ENCODE measurements around the gene CST4. TPM values are rescaled to one million over a fixed set of nuclear protein-coding genes. Genes with fewer than 3 reads are reported as not detected.

Gene CST4
- total RNA-seq, 1 experiment from 2014 or later, result not detected

DNA sequence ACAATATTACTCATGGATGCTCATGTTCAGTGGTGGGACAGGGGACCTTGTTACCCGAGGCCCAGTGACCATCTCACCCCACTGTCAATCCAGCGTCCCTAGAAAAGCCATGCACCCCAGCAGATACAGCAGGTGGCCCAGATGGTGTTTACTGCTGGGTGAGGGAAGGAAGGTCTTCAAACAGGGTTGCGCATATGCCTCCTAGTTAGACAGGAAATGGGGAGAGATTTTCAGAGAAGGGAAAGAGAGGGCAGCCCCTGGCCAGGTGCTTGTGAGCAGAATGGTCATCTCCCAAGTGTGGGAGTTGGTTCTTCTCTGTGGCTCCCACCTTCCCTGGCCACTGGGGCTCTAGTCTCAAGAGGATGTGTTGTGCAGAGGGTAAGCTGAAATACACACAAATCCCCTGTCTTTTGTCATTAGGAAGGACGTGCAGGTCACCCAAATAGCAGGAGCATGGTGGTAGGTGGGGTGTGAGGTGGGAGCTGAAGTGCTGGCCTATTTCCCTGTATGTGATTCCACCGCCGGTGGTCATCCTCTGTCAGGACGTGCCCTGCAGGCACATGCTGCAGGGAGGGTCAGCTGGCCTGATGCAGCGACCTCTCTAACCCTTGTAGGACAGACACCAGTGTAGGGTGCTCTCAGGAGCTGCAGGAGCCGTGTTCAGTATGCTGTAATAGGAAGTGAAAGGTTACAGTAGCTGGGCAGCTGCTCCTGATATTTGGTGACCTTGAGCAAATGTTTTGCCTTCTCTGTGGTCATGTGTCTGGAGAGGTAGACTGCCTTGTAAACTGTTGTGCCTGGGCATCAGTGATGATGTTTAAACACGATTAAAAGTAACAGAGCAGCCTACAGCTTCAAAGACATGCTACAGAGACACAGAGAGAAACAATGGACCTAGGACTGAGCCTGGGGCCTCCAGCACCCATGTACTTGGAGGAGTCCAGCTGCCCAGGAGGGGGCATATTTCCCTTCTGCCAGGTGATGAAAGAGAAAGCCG lies 47.9 kb downstream of the CST4 start:
- no peak for DNase-seq
- Histone ChIP-seq H3K27ac (ENCODE audit: low read length) (no peak overlapping the region), H3K27me3 (ENCODE audit: low read length) (no peaks in the 10 kb centered on the region), H3K9ac (ENCODE audit: low read length) (no peak overlapping the region), H3K36me3 (ENCODE audit: insufficient read depth, low read length) (no peaks in the 10 kb centered on the region), H3K79me2 (ENCODE audit: low read length) (no peaks in the 10 kb centered on the region), H3K4me2 (ENCODE audit: low read depth, low read length, poor library complexity, severe bottlenecking) (no peak overlapping the region), H3K4me1 (ENCODE audit: low read length) (no peaks in the 10 kb centered on the region), H3K9me2 (replicated peaks; ENCODE audit: insufficient read depth, low read length) (no peaks in the 10 kb centered on the region), H3K4me3 (ENCODE audit: low read length) (no peak overlapping the region), H3K9me3 (ENCODE audit: low read length) (no peaks in the 10 kb centered on the region), H2AFZ (ENCODE audit: low read length) (no peak overlapping the region), H4K20me1 (ENCODE audit: insufficient read depth, low read depth, low read length) (no peaks in the 10 kb centered on the region)

DNA sequence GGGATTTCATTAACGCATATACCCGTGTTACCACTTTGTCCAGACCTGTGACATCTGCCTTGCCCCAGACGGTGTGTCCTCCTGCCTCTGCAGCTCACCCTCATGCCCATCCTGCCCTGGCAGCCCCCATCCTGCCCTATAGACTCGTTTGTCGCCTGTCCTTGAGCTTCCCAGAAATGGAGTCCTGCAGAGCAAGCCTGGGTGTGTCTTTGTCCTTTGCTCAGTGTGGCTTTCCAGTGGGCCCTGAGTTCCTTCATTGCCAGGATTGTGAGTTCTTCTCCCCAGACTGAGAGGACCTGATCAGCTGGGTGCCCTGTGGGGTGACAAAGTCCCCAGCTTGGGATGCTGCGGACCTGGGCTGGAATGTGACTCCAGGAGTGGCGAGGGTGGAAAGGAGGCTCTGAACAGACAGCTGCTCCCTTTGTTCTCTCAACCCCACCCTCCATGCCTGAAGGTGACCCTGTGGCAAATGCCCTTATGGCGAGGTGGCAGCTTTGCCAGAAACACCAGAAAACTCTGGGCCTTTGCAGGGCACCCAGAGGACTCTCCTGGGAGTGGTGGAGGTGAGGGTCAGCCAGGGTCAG lies 48.7 kb downstream of the CST4 start:
- H4K20me1 ChIP-seq (ENCODE audit: insufficient read depth, low read depth, low read length), result no peaks in the 10 kb centered on the region
- H3K4me2 ChIP-seq (ENCODE audit: low read depth, low read length, poor library complexity, severe bottlenecking), result no peak overlapping the region
- no peaks in the 10 kb centered on the region for H3K9me3 ChIP-seq (ENCODE audit: low read length)
- H3K9me2 ChIP-seq (replicated peaks; ENCODE audit: insufficient read depth, low read length), result no peaks in the 10 kb centered on the region
- DNase-seq, result no peak
- H3K4me3 ChIP-seq (ENCODE audit: low read length), result no peak overlapping the region
- no peaks in the 10 kb centered on the region for H3K4me1 ChIP-seq (ENCODE audit: low read length)
- H3K79me2 ChIP-seq (ENCODE audit: low read length), result no peaks in the 10 kb centered on the region
- no peak overlapping the region for H3K27ac ChIP-seq (ENCODE audit: low read length)
- H3K36me3 ChIP-seq (ENCODE audit: insufficient read depth, low read length), result no peaks in the 10 kb centered on the region
- H2AFZ ChIP-seq (ENCODE audit: low read length), result no peak overlapping the region
- H3K9ac ChIP-seq (ENCODE audit: low read length), result no peak overlapping the region
- H3K27me3 ChIP-seq (ENCODE audit: low read length), result no peaks in the 10 kb centered on the region

DNA sequence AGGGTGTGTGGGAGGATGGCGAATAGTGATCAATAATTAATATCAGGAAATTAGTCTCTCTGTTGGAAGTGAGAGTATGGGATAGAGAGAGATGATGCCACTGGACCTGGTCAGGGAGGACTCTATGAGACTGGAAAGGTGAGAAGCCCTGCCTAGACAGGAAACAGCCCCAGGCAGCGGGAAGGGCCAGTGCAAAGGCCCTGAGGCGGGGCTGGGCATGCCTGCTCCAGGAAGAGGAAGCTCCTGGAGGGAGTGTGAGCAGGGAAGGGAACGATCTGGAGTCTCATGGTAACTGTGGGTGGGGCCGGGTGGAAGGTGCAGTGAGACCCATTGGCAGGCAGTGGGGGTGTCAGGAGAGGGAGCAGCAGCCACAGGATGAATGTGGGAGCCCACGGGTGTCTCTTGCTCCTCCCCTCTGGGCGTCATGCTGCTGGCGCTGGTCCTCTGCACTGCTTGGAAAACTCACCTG lies 49.3 kb downstream of the CST4 start:
- Histone ChIP-seq H3K9me2 (replicated peaks; ENCODE audit: insufficient read depth, low read length) (no peaks in the 10 kb centered on the region), H2AFZ (ENCODE audit: low read length) (no peak overlapping the region), H3K9me3 (ENCODE audit: low read length) (no peaks in the 10 kb centered on the region), H3K4me1 (ENCODE audit: low read length) (no peaks in the 10 kb centered on the region), H3K27ac (ENCODE audit: low read length) (no peak overlapping the region), H3K9ac (ENCODE audit: low read length) (no peak overlapping the region), H3K4me3 (ENCODE audit: low read length) (no peak overlapping the region), H4K20me1 (ENCODE audit: insufficient read depth, low read depth, low read length) (no peaks in the 10 kb centered on the region), H3K79me2 (ENCODE audit: low read length) (no peaks in the 10 kb centered on the region), H3K4me2 (ENCODE audit: low read depth, low read length, poor library complexity, severe bottlenecking) (no peak overlapping the region), H3K36me3 (ENCODE audit: insufficient read depth, low read length) (no peaks in the 10 kb centered on the region), H3K27me3 (ENCODE audit: low read length) (no peaks in the 10 kb centered on the region)
- DNase-seq, result no peak

DNA sequence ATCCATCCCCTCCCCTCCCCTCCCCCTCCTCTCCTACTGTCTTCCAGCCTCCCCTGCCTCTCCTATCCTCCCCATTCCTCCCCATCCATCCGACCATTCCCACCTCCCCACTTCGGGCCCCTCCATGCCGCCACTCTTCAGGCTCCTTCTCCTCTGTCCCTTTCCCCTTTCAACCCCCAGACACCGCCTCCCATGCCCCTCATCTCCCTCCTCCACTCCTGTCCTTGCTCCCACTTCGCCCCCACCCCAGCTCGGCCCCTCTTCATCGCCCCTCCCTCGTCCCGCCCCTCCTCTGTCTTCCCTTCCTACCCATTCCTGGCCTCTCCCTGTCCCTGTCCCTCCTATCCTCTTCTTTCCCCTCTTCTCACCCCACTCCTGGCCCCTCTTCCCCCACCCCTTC lies 50.5 kb downstream of the CST4 start:
- Histone ChIP-seq H3K4me1 (ENCODE audit: low read length) (no peaks in the 10 kb centered on the region), H3K4me3 (ENCODE audit: low read length) (no peak overlapping the region), H3K9ac (ENCODE audit: low read length) (no peak overlapping the region), H3K79me2 (ENCODE audit: low read length) (no peaks in the 10 kb centered on the region), H3K4me2 (ENCODE audit: low read depth, low read length, poor library complexity, severe bottlenecking) (no peak overlapping the region), H3K9me2 (replicated peaks; ENCODE audit: insufficient read depth, low read length) (no peaks in the 10 kb centered on the region), H3K9me3 (ENCODE audit: low read length) (no peaks in the 10 kb centered on the region), H3K36me3 (ENCODE audit: insufficient read depth, low read length) (no peaks in the 10 kb centered on the region), H3K27ac (ENCODE audit: low read length) (no peak overlapping the region), H2AFZ (ENCODE audit: low read length) (no peak overlapping the region), H3K27me3 (ENCODE audit: low read length) (no peaks in the 10 kb centered on the region), H4K20me1 (ENCODE audit: insufficient read depth, low read depth, low read length) (no peaks in the 10 kb centered on the region)
- no peak for DNase-seq

DNA sequence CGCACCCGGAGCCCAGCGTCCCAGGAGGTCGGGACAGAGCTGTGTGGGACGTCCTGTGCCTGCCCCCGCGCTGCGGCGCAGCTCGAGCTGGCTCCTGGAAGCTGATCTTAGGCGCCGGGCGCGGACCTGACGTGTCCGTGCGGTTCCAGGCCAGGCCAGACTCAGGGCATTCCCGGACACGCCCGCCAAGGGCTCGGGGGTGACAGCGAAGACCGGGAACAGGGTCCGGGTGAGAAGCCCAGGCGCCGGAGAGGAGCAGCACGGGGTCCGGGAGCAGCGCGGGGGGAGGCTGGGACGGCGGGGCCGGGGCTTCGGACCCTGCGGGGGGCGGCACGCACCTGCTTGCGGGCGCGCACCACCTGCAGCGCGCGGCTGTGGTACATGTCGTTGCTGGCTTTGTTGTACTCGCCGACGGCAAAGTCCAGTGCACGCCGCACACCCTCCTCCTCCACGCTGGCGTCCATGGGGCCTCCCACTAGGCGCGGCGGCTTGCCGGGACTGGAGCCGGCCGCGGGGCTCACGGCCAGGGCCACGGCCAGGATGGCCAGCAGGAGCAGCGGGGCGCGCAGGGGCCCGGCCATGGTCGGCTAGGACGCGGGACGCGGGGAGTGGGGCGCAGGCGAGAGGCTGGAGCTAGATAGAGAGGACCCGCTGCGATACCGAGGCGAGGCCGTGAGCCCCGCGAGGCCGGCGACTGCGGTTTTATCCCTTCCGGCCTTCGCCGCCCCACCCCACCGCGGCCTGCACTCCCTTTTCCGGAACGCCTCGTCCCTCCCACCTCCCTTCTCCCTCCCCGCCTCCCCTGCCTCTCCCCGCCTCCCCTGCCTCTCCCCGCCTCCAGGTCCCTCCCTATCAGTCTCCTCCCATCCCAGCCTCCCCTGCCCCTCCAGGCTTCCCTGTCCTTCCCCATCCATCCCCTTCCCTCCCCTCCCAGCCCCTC lies 51.3 kb downstream of the CST4 start, which contains the start of gene CST3:
Gene CST3, minus strand, starts transcription at position 674 of the 940 bp plus-strand sequence. Its CDS starts 93 bp downstream, at position 581.
- DNase-seq, result no peak
- H3K4me3 ChIP-seq (ENCODE audit: low read length), result no peak within 1 kb of the TSS
- H3K4me2 ChIP-seq (ENCODE audit: low read depth, low read length, poor library complexity, severe bottlenecking), result no peak within 1 kb of the TSS
- no peaks in the 10 kb centered on the region for H3K36me3 ChIP-seq (ENCODE audit: insufficient read depth, low read length)
- H3K79me2 ChIP-seq (ENCODE audit: low read length), result no peaks in the 10 kb centered on the region
- no peak within 1 kb of the TSS for H3K27ac ChIP-seq (ENCODE audit: low read length)
- no peak within 1 kb of the TSS for H3K9ac ChIP-seq (ENCODE audit: low read length)
- no peaks in the 10 kb centered on the region for H4K20me1 ChIP-seq (ENCODE audit: insufficient read depth, low read depth, low read length)
- H2AFZ ChIP-seq (ENCODE audit: low read length), result no peak within 1 kb of the TSS
- H3K9me3 ChIP-seq (ENCODE audit: low read length), result no peaks in the 10 kb centered on the region
- no peaks in the 10 kb centered on the region for H3K9me2 ChIP-seq (replicated peaks; ENCODE audit: insufficient read depth, low read length)
- no peaks in the 10 kb centered on the region for H3K4me1 ChIP-seq (ENCODE audit: low read length)
- H3K27me3 ChIP-seq (ENCODE audit: low read length), result no peaks in the 10 kb centered on the region

DNA sequence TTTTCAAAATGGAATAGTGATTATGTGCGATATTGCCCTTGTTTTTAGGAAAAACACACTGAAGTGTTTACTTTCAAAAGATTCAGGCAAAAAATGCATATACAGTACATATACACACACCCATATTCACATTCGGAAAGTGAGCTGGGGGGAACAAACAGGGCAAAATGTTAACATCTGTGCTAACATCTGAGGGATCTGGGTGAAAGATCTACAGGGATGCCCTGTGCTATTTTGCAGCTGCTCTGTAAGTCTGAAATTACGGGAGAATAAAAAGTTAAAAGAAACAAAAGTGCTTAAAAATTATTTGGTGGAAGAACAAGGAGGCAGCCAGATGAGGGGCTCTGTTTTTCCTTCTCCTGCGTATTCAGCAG lies 51.9 kb downstream of the CST4 start:
- Histone ChIP-seq H4K20me1 (ENCODE audit: insufficient read depth, low read depth, low read length) (no peaks in the 10 kb centered on the region), H3K9ac (ENCODE audit: low read length) (no peak overlapping the region), H3K27ac (ENCODE audit: low read length) (no peak overlapping the region), H3K36me3 (ENCODE audit: insufficient read depth, low read length) (no peaks in the 10 kb centered on the region), H3K79me2 (ENCODE audit: low read length) (no peaks in the 10 kb centered on the region), H3K4me2 (ENCODE audit: low read depth, low read length, poor library complexity, severe bottlenecking) (no peak overlapping the region), H3K4me3 (ENCODE audit: low read length) (no peak overlapping the region), H3K4me1 (ENCODE audit: low read length) (no peaks in the 10 kb centered on the region), H3K27me3 (ENCODE audit: low read length) (no peaks in the 10 kb centered on the region), H2AFZ (ENCODE audit: low read length) (no peak overlapping the region), H3K9me3 (ENCODE audit: low read length) (no peaks in the 10 kb centered on the region), H3K9me2 (replicated peaks; ENCODE audit: insufficient read depth, low read length) (no peaks in the 10 kb centered on the region)
- DNase-seq, result no peak

DNA sequence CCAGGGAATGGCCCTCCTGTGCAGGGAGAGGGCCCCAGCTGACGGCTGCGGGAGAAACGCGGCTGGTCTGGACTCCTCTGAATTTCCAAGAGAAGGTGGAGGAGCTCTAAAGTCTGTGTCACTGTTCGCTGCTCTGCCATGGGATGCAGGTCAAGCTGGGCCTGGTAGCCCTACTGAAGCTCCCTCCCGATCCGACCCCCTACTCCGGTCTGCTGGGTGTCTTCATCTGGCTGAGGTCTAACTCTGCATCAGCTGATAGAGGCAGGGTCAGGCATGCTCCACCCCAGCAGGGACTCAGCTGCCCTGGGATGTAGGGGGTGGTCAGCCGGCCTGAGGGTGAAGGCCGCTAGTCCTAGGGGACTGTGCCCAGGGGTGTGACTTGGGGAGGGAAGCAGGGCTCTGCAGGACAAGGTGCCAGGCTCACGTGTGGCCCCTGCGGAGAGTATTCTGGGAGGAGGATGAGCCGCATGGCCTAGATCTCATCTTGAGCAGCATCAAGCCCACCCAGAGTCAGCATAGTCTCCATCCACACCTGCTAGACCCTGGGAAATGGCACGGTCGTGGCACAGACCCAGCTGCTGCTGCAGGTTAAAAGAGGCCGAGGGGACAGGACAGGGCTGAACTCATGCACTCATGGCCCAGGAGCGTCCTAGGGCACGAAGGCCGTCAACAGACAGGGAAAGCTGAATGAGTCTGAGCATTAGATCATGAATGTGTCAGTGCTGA lies 52.5 kb downstream of the CST4 start:
- Histone ChIP-seq H3K4me2 (ENCODE audit: low read depth, low read length, poor library complexity, severe bottlenecking) (no peak overlapping the region), H3K27ac (ENCODE audit: low read length) (no peak overlapping the region), H4K20me1 (ENCODE audit: insufficient read depth, low read depth, low read length) (no peaks in the 10 kb centered on the region), H3K9me2 (replicated peaks; ENCODE audit: insufficient read depth, low read length) (no peaks in the 10 kb centered on the region), H3K36me3 (ENCODE audit: insufficient read depth, low read length) (no peaks in the 10 kb centered on the region), H3K79me2 (ENCODE audit: low read length) (no peaks in the 10 kb centered on the region), H3K27me3 (ENCODE audit: low read length) (no peaks in the 10 kb centered on the region), H3K9ac (ENCODE audit: low read length) (no peak overlapping the region), H3K9me3 (ENCODE audit: low read length) (no peaks in the 10 kb centered on the region), H2AFZ (ENCODE audit: low read length) (no peak overlapping the region), H3K4me3 (ENCODE audit: low read length) (no peak overlapping the region), H3K4me1 (ENCODE audit: low read length) (no peaks in the 10 kb centered on the region)
- DNase-seq, result no peak

Data from Karpas-422 (cell line).